Kidney (tissue), 14 donors: Measurements from ENCODE around the gene PHKA2. TPM values are rescaled to one million over a fixed set of nuclear protein-coding genes. Genes with fewer than 3 reads are reported as not detected.
"Not testable (repeated sequence)": the region's sequence is repeated elsewhere in the genome, so short reads cannot be mapped to it uniquely, and the experiment has no call there.

Experiments
- DNase-seq, 5 donors: peaks; one replicate each; pipeline ENCODE4 v3.0.0-alpha.2; 2013 to 2020
- FAIRE-seq: peaks from 2 replicates; lab custom pipeline; 2012; peaks lifted over from hg19 to GRCh38; lab: Jason Lieb, UNC
- H3K27ac ChIP-seq, 2 donors: one replicate each; pipeline ENCODE4 v1.7.0; 2013; ENCODE audit warnings: low read depth in 2 of 2, low read length in 2 of 2, inconsistent platforms in 1 of 2
- H3K27me3 ChIP-seq: one replicate; pipeline ENCODE4 v1.7.1; 2013; ENCODE audit warnings: low read length, inconsistent platforms; ENCODE audit not compliant: control insufficient read depth, insufficient read depth
- H3K36me3 ChIP-seq, 3 donors: one replicate each; pipeline versions ENCODE4 v1.7.0 to v1.7.1; 2013; ENCODE audit warnings: low read length in 3 of 3, control low read depth in 1 of 3, inconsistent platforms in 1 of 3; ENCODE audit not compliant: insufficient read depth in 3 of 3, control insufficient read depth in 2 of 3
- H3K4me1 ChIP-seq, 3 donors: one replicate each; pipeline versions ENCODE4 v1.7.0 to v1.7.1; 2013; ENCODE audit warnings: low read length in 3 of 3, inconsistent platforms in 1 of 3, low read depth in 1 of 3; ENCODE audit not compliant: control insufficient read depth in 2 of 3, insufficient read depth in 2 of 3
- H3K4me3 ChIP-seq, 3 donors: one replicate each; pipeline versions ENCODE4 v1.7.0 to v1.8.1; 2013; ENCODE audit warnings: low read length in 3 of 3, control low read depth in 1 of 3, inconsistent platforms in 1 of 3
- H3K9ac ChIP-seq, 3 donors: one replicate each; pipeline versions ENCODE4 v1.7.0 to v1.7.1; 2013; ENCODE audit warnings: low read length in 3 of 3, control low read depth in 1 of 3, inconsistent platforms in 1 of 3
- H3K9me3 ChIP-seq, 3 donors: one replicate each; pipeline versions ENCODE4 v1.7.0 to v1.7.1; 2013; ENCODE audit warnings: low read length in 3 of 3, control low read depth in 1 of 3, inconsistent platforms in 1 of 3; ENCODE audit not compliant: control insufficient read depth in 2 of 3, insufficient read depth in 1 of 3
- intact Hi-C: fragments of 100-400 bp; cut with DNase I; formaldehyde crosslinking; loops from one replicate; pipeline ENCODE4 v1.11.1; 2022
- polyA plus RNA-seq: library from polyadenylated mRNA; stranded (reverse); fragments of 350-450 nt; fragmentation: Illumina TruSeq; extraction: RNeasy Lipid Tissue Mini Kit (QIAGEN cat#74804); gene quantifications from one replicate; pipeline ENCODE4 v1.2.3, GENCODE V29; 2014; ENCODE audit warnings: low read depth, low replicate concordance; ENCODE audit not compliant: insufficient read depth
- total RNA-seq: library from RNA; stranded (reverse); fragmentation: NEBNext Ultra II Directional; extraction: Animal tissue kit (Norgen Biotek cat#: 25700); gene quantifications from one replicate; pipeline ENCODE4 v1.2.1, GENCODE V29; 2021
- TF ChIP-seq, protein P1 (sequence below): IDR thresholded peaks from 3 replicates; pipeline ENCODE4 v1.5.1; 2012; ENCODE audit warnings: mild to moderate bottlenecking, moderate library complexity, borderline replicate concordance; ENCODE audit not compliant: insufficient read depth; ENCODE audit errors: extremely low read depth
- donor health status: control.
- donor health status: control.
- donor health status: control.
- donor health status: control.
- donor health status: control.
- donor health status: DM: yes; HTN: yes; CAD: no.
- donor health status: Normal renal cell carcinoma (clear cell type).

PHKA2 gene
- total and polyA plus RNA-seq, 2 donors from 2014 or later: 14.7 to 26.3 TPM

DNA sequence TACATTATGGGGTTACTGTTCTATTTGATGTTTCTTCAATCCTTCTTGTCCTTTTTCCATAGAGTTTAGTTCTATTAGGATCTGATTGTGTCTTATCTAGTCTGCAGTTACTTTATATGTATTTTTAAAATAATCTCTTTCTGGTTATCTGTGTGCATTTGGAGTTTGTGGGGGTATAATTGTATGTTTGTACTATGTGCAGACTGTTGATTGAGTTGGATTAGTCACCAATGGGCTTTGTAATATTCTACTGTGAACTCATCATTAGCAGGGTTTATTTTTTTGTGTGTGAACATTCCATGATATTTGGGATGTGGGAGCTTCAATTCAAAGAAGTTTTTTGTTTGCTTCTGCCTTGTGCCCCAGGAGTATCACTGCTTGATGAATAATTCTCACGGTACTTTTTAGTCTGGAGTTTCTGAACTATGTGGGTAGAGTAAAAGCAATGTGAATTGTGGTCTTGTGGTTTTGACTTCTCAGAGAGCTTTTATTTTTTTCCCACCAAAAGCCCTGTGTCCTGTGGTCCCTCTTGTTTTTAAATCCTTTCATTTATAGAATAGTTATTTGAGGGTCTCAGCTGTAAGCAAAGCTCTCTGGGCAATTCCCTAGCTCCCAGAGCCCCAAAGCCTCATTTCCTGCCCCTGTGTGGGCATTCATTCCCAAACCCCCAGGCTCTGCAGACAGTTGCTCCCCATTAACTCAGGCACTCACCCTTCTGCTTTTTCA lies 127.8 kb downstream of the PHKA2 start:
- intact Hi-C loops: no loop called here
- no peak overlapping the region for H3K27ac ChIP-seq
- TF ChIP-seq, protein P1, sequence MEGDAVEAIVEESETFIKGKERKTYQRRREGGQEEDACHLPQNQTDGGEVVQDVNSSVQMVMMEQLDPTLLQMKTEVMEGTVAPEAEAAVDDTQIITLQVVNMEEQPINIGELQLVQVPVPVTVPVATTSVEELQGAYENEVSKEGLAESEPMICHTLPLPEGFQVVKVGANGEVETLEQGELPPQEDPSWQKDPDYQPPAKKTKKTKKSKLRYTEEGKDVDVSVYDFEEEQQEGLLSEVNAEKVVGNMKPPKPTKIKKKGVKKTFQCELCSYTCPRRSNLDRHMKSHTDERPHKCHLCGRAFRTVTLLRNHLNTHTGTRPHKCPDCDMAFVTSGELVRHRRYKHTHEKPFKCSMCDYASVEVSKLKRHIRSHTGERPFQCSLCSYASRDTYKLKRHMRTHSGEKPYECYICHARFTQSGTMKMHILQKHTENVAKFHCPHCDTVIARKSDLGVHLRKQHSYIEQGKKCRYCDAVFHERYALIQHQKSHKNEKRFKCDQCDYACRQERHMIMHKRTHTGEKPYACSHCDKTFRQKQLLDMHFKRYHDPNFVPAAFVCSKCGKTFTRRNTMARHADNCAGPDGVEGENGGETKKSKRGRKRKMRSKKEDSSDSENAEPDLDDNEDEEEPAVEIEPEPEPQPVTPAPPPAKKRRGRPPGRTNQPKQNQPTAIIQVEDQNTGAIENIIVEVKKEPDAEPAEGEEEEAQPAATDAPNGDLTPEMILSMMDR: no peak
- no peak for FAIRE-seq
- no peaks in the 10 kb centered on the region for H3K9me3 ChIP-seq
- no peaks in the 10 kb centered on the region for H3K27me3 ChIP-seq
- H3K4me1 ChIP-seq: no peaks in the 10 kb centered on the region
- DNase-seq: no peak
- H3K9ac ChIP-seq: no peak overlapping the region
- no peaks in the 10 kb centered on the region for H3K36me3 ChIP-seq
- H3K4me3 ChIP-seq: no peak overlapping the region

DNA sequence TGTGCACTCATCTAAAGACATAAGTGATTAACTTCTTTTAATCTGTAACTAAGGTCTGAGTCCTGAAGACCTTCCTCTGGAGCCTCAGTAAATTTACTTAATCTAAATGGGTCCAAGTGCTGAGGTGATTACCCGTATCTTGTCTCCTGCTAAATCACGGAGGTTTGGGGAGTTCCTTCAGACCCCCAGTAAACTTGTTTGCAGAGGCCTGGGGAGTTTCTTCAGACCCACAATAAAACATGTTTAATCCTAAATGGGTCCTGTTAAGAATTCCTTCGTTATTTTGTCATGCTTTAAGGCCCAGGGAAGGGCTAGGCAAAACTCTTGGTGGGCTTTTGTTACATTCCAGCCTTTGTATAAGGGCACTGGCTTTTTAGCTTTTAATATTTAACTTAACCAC lies 136.0 kb downstream of the PHKA2 start:
- intact Hi-C loops, H3K27ac ChIP-seq: not testable (repeated sequence)

More for the DNA sequence above, 136.0 kb downstream of the PHKA2 start:
- H3K36me3 ChIP-seq, H3K4me1 ChIP-seq, H3K9me3 ChIP-seq, DNase-seq, H3K9ac ChIP-seq, FAIRE-seq, H3K27me3 ChIP-seq, H3K4me3 ChIP-seq: not testable (repeated sequence)

Other genes with a start within 250 kb of the PHKA2 start
- 1.2 TPM for gene ADGRG2, start 138.4 kb upstream of the PHKA2 start, total RNA-seq
- not detected for gene ADGRG2, start 138.4 kb upstream of the PHKA2 start, polyA plus RNA-seq